Measurements from ENCODE around the gene IL9. TPM values are rescaled to one million over a fixed set of nuclear protein-coding genes. Genes with fewer than 3 reads are reported as not detected.

IL9 gene
- total RNA-seq, 4 donors from 2014 or later, result not detected

DNA sequence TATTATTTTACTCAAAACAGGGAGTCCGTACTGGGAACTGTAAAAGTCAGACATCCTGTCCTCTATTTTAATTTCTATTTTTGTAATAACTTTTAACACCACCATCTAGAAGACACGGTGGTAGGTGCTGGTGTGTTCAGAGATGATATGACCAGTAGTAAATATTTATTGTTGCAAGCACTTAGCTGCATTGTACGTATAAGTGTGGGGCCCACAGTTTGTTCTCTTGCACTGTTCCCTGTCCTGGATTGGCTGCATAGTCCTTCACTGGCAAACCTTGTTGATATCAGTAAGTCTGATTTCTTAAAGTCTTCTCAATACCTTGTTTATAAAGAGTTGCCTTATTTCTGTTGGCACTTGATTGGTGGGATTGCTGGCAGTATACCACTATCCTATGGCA lies 24.6 kb upstream of the IL9 start:
- Histone ChIP-seq H3K4me3 (no peak overlapping the region), H3K36me3 (no peaks in the 10 kb centered on the region), H3K27ac (no peak overlapping the region), H3K4me1 (no peaks in the 10 kb centered on the region), H3K9me3 (no peaks in the 10 kb centered on the region), H3K27me3 (peaks cover 0 to 72% (median 0%) of the 10 kb centered on the region in 4 donors)
- WGBS, 2 donors, result 66 to 67% methylated on average over 3 of the region's 3 CpGs
- intact Hi-C loops (cut with DNase I), result no loop called here
- no peak for DNase-seq
- TF ChIP-seq, protein P1, sequence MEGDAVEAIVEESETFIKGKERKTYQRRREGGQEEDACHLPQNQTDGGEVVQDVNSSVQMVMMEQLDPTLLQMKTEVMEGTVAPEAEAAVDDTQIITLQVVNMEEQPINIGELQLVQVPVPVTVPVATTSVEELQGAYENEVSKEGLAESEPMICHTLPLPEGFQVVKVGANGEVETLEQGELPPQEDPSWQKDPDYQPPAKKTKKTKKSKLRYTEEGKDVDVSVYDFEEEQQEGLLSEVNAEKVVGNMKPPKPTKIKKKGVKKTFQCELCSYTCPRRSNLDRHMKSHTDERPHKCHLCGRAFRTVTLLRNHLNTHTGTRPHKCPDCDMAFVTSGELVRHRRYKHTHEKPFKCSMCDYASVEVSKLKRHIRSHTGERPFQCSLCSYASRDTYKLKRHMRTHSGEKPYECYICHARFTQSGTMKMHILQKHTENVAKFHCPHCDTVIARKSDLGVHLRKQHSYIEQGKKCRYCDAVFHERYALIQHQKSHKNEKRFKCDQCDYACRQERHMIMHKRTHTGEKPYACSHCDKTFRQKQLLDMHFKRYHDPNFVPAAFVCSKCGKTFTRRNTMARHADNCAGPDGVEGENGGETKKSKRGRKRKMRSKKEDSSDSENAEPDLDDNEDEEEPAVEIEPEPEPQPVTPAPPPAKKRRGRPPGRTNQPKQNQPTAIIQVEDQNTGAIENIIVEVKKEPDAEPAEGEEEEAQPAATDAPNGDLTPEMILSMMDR (IDR thresholded peaks at IDR 0.05), result no peak
- TF ChIP-seq POLR2A (IDR thresholded peaks at IDR 0.05), result no peak

- H3K4me3 ChIP-seq, result no peak overlapping the region
- no peak overlapping the region for H3K27ac ChIP-seq
- no peaks in the 10 kb centered on the region for H3K36me3 ChIP-seq
- H3K27me3 ChIP-seq, result peaks cover 0 to 72% (median 0%) of the 10 kb centered on the region in 4 donors
- TF ChIP-seq, protein P1 (IDR thresholded peaks at IDR 0.05), result no peak
- TF ChIP-seq POLR2A (IDR thresholded peaks at IDR 0.05), result no peak
- DNase-seq, result no peak
- H3K9me3 ChIP-seq, result no peaks in the 10 kb centered on the region
- H3K4me1 ChIP-seq, result no peaks in the 10 kb centered on the region
- intact Hi-C loops (cut with DNase I), result no loop called here
- 69 to 70% methylated on average over 8 of the region's 8 CpGs for WGBS, 2 donors
Observed at GRCh38 chr5:135916638-135917263, 21.1 kb upstream of the IL9 start.

DNA sequence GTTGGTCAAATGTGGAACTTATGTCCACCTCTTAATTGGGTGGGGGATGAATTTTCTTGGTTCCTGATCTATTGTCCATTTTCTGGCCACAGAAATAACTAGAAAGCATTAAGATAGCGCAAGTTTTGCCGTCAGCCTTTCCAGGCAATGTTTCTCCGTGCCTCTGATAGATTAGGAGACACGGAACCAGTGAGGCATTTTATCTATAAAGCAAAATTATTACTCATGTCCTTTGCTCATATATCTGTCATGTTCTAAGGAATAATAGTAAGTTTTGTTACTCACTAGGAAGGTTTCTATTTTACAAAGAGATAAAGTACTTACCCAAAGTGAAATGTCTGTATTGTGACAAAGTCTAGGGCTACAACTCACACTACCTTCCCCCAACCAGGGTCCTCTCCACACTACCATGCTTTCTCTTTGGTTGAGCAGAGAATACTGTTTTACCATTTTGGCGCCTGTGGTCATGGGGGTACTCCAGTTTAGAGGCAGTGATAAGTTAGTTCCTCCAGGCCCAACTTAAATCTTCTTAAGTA lies 19.9 kb upstream of the IL9 start:
- Histone ChIP-seq H3K36me3 (no peaks in the 10 kb centered on the region), H3K27ac (no peak overlapping the region), H3K4me1 (no peaks in the 10 kb centered on the region), H3K9me3 (no peaks in the 10 kb centered on the region), H3K4me3 (no peak overlapping the region), H3K27me3 (peaks cover 0 to 84% (median 0%) of the 10 kb centered on the region in 4 donors)
- intact Hi-C loops (cut with DNase I), result no loop called here
- TF ChIP-seq POLR2A (IDR thresholded peaks at IDR 0.05), result no peak
- TF ChIP-seq, protein P1 (IDR thresholded peaks at IDR 0.05), result no peak
- 77% methylated on average over 5 of the region's 5 CpGs for WGBS, 2 donors
- DNase-seq, result no peak

DNA sequence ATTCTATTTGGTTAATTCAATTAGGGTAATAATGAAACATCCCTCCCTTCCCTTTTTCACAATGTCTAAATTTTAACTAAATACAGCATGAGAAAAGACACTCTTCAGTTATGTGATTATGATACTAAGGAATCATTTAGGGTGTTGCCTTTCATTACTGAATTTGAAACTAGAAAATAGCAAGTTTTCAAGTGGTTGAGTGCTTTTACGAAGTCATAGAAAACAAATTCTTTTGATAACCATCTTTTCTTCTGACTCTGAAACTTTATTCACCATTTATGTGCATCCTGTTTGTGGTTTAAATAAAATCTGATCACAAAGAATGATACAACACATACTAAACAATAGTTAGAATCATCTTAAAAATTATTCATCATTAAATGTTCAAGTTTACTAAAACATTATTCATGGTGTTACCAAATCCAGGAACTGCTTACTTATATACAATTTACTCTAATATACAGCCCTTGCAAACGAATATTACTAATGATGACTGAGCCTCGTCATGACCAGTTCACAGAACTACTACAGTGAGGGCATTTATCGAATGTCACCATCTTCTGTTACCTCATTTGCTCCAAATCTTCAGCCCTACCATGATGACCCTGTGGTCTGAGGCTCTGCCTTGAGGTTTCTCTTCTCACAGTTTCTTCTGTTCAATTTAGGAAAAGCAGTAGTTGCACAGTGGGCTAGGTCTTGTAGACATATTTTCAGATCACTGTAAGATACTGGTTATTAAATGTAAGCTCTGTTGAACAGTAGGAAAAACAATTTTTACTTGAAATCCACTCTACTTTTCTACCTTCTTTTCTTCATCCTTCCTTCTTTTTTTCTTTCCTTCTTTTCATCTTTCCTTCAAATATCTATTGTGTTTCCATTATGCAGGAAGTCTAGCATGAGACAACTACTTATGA lies 18.3 kb upstream of the IL9 start:
- Histone ChIP-seq H3K27me3 (peaks cover 0 to 92% (median 0%) of the 10 kb centered on the region in 4 donors), H3K36me3 (no peaks in the 10 kb centered on the region), H3K9me3 (no peaks in the 10 kb centered on the region), H3K4me3 (no peak overlapping the region), H3K27ac (no peak overlapping the region), H3K4me1 (no peaks in the 10 kb centered on the region)
- WGBS, 2 donors, result 42 to 45% methylated on average over 4 of the region's 4 CpGs
- DNase-seq, result no peak
- intact Hi-C loops (cut with DNase I), result no loop called here
- TF ChIP-seq POLR2A (IDR thresholded peaks at IDR 0.05), result no peak
- TF ChIP-seq, protein P1 (IDR thresholded peaks at IDR 0.05), result no peak

- WGBS, 2 donors, result 55 to 58% methylated on average over 1 of the region's 1 CpG
Observed at GRCh38 chr5:135905144-135905543, 9.5 kb upstream of the IL9 start.

More at GRCh38 chr5:135905144-135905543, 9.5 kb upstream of the IL9 start:
- DNase-seq, result no peak
- Histone ChIP-seq H3K27me3 (peaks cover 0 to 65% (median 0%) of the 10 kb centered on the region in 4 donors), H3K4me1 (no peaks in the 10 kb centered on the region), H3K27ac (no peak overlapping the region), H3K36me3 (no peaks in the 10 kb centered on the region), H3K9me3 (no peaks in the 10 kb centered on the region), H3K4me3 (no peak overlapping the region)
- intact Hi-C loops (cut with DNase I), result no loop called here
- no peak for TF ChIP-seq POLR2A (IDR thresholded peaks at IDR 0.05)
- TF ChIP-seq, protein P1 (IDR thresholded peaks at IDR 0.05), result no peak
